Large intestine (tissue), 3 donors: ENCODE measurements around the gene INSRR. TPM values are rescaled to one million over a fixed set of nuclear protein-coding genes. Genes with fewer than 3 reads are reported as not detected.

ENCODE experiments used
- DNase-seq, 2 donors: peaks; one replicate each; pipeline versions ENCODE4 v3.0.0 to v3.0.0-alpha.2; 2013
- H3K27ac ChIP-seq: one replicate; pipeline ENCODE4 v1.5.1; 2013; ENCODE audit warnings: low read length
- H3K27me3 ChIP-seq: 2 replicates; pipeline ENCODE4 v1.6.1; 2013; ENCODE audit warnings: low read length; ENCODE audit not compliant: control insufficient read depth, insufficient read depth
- H3K36me3 ChIP-seq: 2 replicates; pipeline ENCODE4 v1.6.1; 2013; ENCODE audit warnings: low read length; ENCODE audit not compliant: control insufficient read depth, insufficient read depth
- H3K4me1 ChIP-seq: one replicate; pipeline ENCODE4 v1.6.1; 2013; ENCODE audit warnings: low read length; ENCODE audit not compliant: control insufficient read depth, insufficient read depth
- H3K4me3 ChIP-seq: one replicate; pipeline ENCODE4 v1.5.1; 2013; ENCODE audit warnings: low read length
- H3K9me3 ChIP-seq: one replicate; pipeline ENCODE4 v1.6.1; 2013; ENCODE audit warnings: mild to moderate bottlenecking, low read depth, low read length, moderate library complexity; ENCODE audit not compliant: control insufficient read depth
- WGBS: methylation state at CpG from one replicate; pipeline ENCODE4 v1.1.5; 2013; ENCODE audit warnings: low lambda C conversion rate; ENCODE audit not compliant: insufficient coverage; 5-methylcytosine and 5-hydroxymethylcytosine counted together
- polyA plus RNA-seq: library from polyadenylated mRNA; unstranded; fragments of 120-200 nt; gene quantifications from one replicate; pipeline ENCODE4 v1.2.1, GENCODE V29; 2013

Gene INSRR
- polyA plus RNA-seq, 1 donor: 0.09 TPM

GRCh38 chr1:156796340-156797097 lies 62.4 kb downstream of the INSRR start:
- DNase-seq: no peak
- no peak overlapping the region for H3K27ac ChIP-seq
- H3K4me3 ChIP-seq: no peak overlapping the region
- no peaks in the 10 kb centered on the region for H3K4me1 ChIP-seq
- no peaks in the 10 kb centered on the region for H3K27me3 ChIP-seq
- H3K36me3 ChIP-seq: peaks cover 89% of the 10 kb centered on the region
- no peaks in the 10 kb centered on the region for H3K9me3 ChIP-seq
- WGBS: no CpG with 5 or more reads among the region's 8 CpGs

GRCh38 chr1:156795787-156796186 lies 63.1 kb downstream of the INSRR start:
- H3K27me3 ChIP-seq: no peaks in the 10 kb centered on the region
- no peaks in the 10 kb centered on the region for H3K9me3 ChIP-seq
- H3K4me3 ChIP-seq: no peak overlapping the region
- no peak for DNase-seq
- WGBS: no CpG with 5 or more reads among the region's 7 CpGs
- no peaks in the 10 kb centered on the region for H3K4me1 ChIP-seq
- peaks cover 89% of the 10 kb centered on the region for H3K36me3 ChIP-seq
- H3K27ac ChIP-seq: no peak overlapping the region

GRCh38 chr1:156795374-156795733 lies 63.6 kb downstream of the INSRR start:
- no peak overlapping the region for H3K4me3 ChIP-seq
- H3K36me3 ChIP-seq: peaks cover 85% of the 10 kb centered on the region
- H3K9me3 ChIP-seq: no peaks in the 10 kb centered on the region
- DNase-seq: no peak
- no CpG with 5 or more reads among the region's 5 CpGs for WGBS
- H3K4me1 ChIP-seq: no peaks in the 10 kb centered on the region
- H3K27ac ChIP-seq: no peak overlapping the region
- no peaks in the 10 kb centered on the region for H3K27me3 ChIP-seq

GRCh38 chr1:156794506-156795373 lies 64.2 kb downstream of the INSRR start:
- Histone ChIP-seq H3K36me3 (peaks cover 79% of the 10 kb centered on the region), H3K9me3 (no peaks in the 10 kb centered on the region), H3K4me1 (no peaks in the 10 kb centered on the region), H3K27ac (no peak overlapping the region), H3K4me3 (no peak overlapping the region), H3K27me3 (no peaks in the 10 kb centered on the region)
- 65% methylated on average over 3 of the region's 7 CpGs for WGBS
- no peak for DNase-seq

Other genes with a start within 250 kb of the INSRR start
- gene HAPLN2, start 239.7 kb downstream of the INSRR start, polyA plus RNA-seq: 0.16 TPM
- gene BCAN, start 217.0 kb downstream of the INSRR start, polyA plus RNA-seq: 12.1 TPM
- gene NES, start 181.7 kb downstream of the INSRR start, polyA plus RNA-seq: 26.5 TPM
- 16.7 TPM for gene CRABP2, start 153.5 kb downstream of the INSRR start, polyA plus RNA-seq
- gene METTL25B, start 130.6 kb downstream of the INSRR start, polyA plus RNA-seq: 59.3 TPM
- gene ISG20L2, start 130.4 kb downstream of the INSRR start, polyA plus RNA-seq: 36.6 TPM
- gene MRPL24, start 118.0 kb downstream of the INSRR start, polyA plus RNA-seq: 58.1 TPM
- 244 TPM for gene HDGF, start 107.4 kb downstream of the INSRR start, polyA plus RNA-seq
- gene PRCC, start 91.6 kb downstream of the INSRR start, polyA plus RNA-seq: 61.3 TPM
- 5.3 TPM for gene SH2D2A, start 42.3 kb downstream of the INSRR start, polyA plus RNA-seq
- gene NTRK1, start 1.7 kb upstream of the INSRR start, polyA plus RNA-seq: 0.15 TPM
- 5.9 TPM for gene PEAR1, start 34.6 kb upstream of the INSRR start, polyA plus RNA-seq
- 0.28 TPM for gene LRRC71, start 61.5 kb upstream of the INSRR start, polyA plus RNA-seq
- gene ARHGEF11, start 186.6 kb upstream of the INSRR start, polyA plus RNA-seq: 34.0 TPM
- not detected for gene ETV3L, start 240.7 kb upstream of the INSRR start, polyA plus RNA-seq